NK-92 treated with Interleukin-12 subunit alpha and Interleukin-12 subunit beta, amount 100 ng/mL, for 24 hours (cell line): ENCODE results near the gene GYG1.
"Not testable (repeated sequence)": the region's sequence is repeated elsewhere in the genome, so short reads cannot be mapped to it uniquely, and the experiment has no call there.

ENCODE experiments used
- DNase-seq: peaks from one replicate; lab custom pipeline; 2025; lab: John Stamatoyannopoulos, UW

The GYG1 gene

GRCh38 chr3:148987551-148987950 is 3.8 kb upstream of the GYG1 start:
- DNase-seq = not testable (repeated sequence)

GRCh38 chr3:148990236-148990635 is 1.1 kb upstream of the GYG1 start:
- no peak for DNase-seq

GRCh38 chr3:148992027-148992634 is 791 bp downstream of the GYG1 start:
- peak; percentile 56 for DNase-seq

GRCh38 chr3:148992635-148993255 is 1.4 kb downstream of the GYG1 start:
- no peak for DNase-seq

GRCh38 chr3:148997623-148998022 is 6.3 kb downstream of the GYG1 start:
- no peak for DNase-seq

- DNase-seq = no peak
Observed at GRCh38 chr3:148998297-148998696, 7.0 kb downstream of the GYG1 start.

- DNase-seq = no peak
Observed at GRCh38 chr3:148998715-148999423, 7.5 kb downstream of the GYG1 start.

- DNase-seq = peak; percentile 42
Observed at GRCh38 chr3:148999806-149000205, 8.5 kb downstream of the GYG1 start.

- no peak for DNase-seq
Observed at GRCh38 chr3:149000206-149000745, 8.9 kb downstream of the GYG1 start.

- DNase-seq = no peak
Observed at GRCh38 chr3:149001727-149002126, 10.4 kb downstream of the GYG1 start.

GRCh38 chr3:149003653-149004305 is 12.4 kb downstream of the GYG1 start:
- no peak for DNase-seq

- DNase-seq = no peak
Observed at GRCh38 chr3:149004622-149005021, 13.3 kb downstream of the GYG1 start.

- no peak for DNase-seq
Observed at GRCh38 chr3:149005416-149005815, 14.1 kb downstream of the GYG1 start.

GRCh38 chr3:149007567-149008257 is 16.4 kb downstream of the GYG1 start:
- no peak for DNase-seq

- DNase-seq = peak; percentile 74
Observed at GRCh38 chr3:149009732-149010131, 18.4 kb downstream of the GYG1 start.

- no peak for DNase-seq
Observed at GRCh38 chr3:149010504-149010951, 19.2 kb downstream of the GYG1 start.

- no peak for DNase-seq
Observed at GRCh38 chr3:149010966-149011365, 19.6 kb downstream of the GYG1 start.

GRCh38 chr3:149011676-149012075 is 20.3 kb downstream of the GYG1 start:
- no peak for DNase-seq

- DNase-seq = no peak
Observed at GRCh38 chr3:149013726-149014125, 22.4 kb downstream of the GYG1 start.

- DNase-seq = no peak
Observed at GRCh38 chr3:149015393-149015792, 24.1 kb downstream of the GYG1 start.

GRCh38 chr3:149016242-149016641 is 24.9 kb downstream of the GYG1 start:
- no peak for DNase-seq
